Activated CD4-positive, alpha-beta T cell treated with anti-CD3 and anti-CD28 coated beads, Interleukin-2, amount 10 ng/mL, durations not matched to agents 24 days and 14 days (primary cell): ENCODE measurements around the gene CHST13. TPM values are rescaled to one million over a fixed set of nuclear protein-coding genes. Genes with fewer than 3 reads are reported as not detected.
"Not testable (repeated sequence)": the region's sequence is repeated elsewhere in the genome, so short reads cannot be mapped to it uniquely, and the experiment has no call there.

Experiments
- DNase-seq: peaks from one replicate; pipeline ENCODE4 v3.0.0; 2022
- H3K27ac Mint-ChIP-seq: one replicate; pipeline ENCODE4 v1.8.0; 2022; ENCODE audit warnings: mild to moderate bottlenecking, mixed read lengths
- H3K27me3 Mint-ChIP-seq: one replicate; pipeline ENCODE4 v1.8.0; 2022; ENCODE audit warnings: mixed read lengths
- H3K36me3 Mint-ChIP-seq: one replicate; pipeline ENCODE4 v1.8.0; 2022; ENCODE audit warnings: low read depth, mild to moderate bottlenecking, mixed read lengths
- H3K4me1 Mint-ChIP-seq: one replicate; pipeline ENCODE4 v1.8.0; 2021; ENCODE audit warnings: mixed read lengths
- H3K4me3 Mint-ChIP-seq: one replicate; pipeline ENCODE4 v1.8.0; 2022; ENCODE audit warnings: mild to moderate bottlenecking, moderate library complexity, mixed read lengths
- H3K9me3 Mint-ChIP-seq: one replicate; pipeline ENCODE4 v1.8.0; 2021; ENCODE audit warnings: mixed read lengths
- intact Hi-C: fragments of 100-400 bp; cut with micrococcal nuclease; formaldehyde crosslinking; loops from one replicate; pipeline ENCODE4 v1.15.1; 2023
- total RNA-seq: library from RNA; stranded (reverse); gene quantifications from 2 replicates; pipeline ENCODE4 v1.2.3, GENCODE V29; 2022

CHST13 gene
- total RNA-seq, 1 donor from 2014 or later: not detected

GRCh38 chr3:126529585-126530170 is 5.7 kb downstream of the CHST13 start:
- Mint-ChIP-seq H3K9me3 (no peaks in the 10 kb centered on the region), H3K4me1 (peaks cover 2% of the 10 kb centered on the region), H3K4me3 (no peak overlapping the region), H3K27ac (no peak overlapping the region), H3K27me3 (peaks cover 17% of the 10 kb centered on the region), H3K36me3 (no peaks in the 10 kb centered on the region)
- no peak for DNase-seq
- intact Hi-C loops: no loop called here

- peaks cover 15% of the 10 kb centered on the region for H3K27me3 Mint-ChIP-seq
- no peaks in the 10 kb centered on the region for H3K36me3 Mint-ChIP-seq
- no peak for DNase-seq
- intact Hi-C loops: no loop called here
- H3K9me3 Mint-ChIP-seq: no peaks in the 10 kb centered on the region
- no peak overlapping the region for H3K4me3 Mint-ChIP-seq
- H3K4me1 Mint-ChIP-seq: peaks cover 2% of the 10 kb centered on the region
- no peak overlapping the region for H3K27ac Mint-ChIP-seq
Observed at GRCh38 chr3:126530171-126531050, 6.5 kb downstream of the CHST13 start.

- no peak overlapping the region for H3K27ac Mint-ChIP-seq
- peaks cover 15% of the 10 kb centered on the region for H3K27me3 Mint-ChIP-seq
- no peak overlapping the region for H3K4me3 Mint-ChIP-seq
- no peak for DNase-seq
- intact Hi-C loops: no loop called here
- H3K9me3 Mint-ChIP-seq: no peaks in the 10 kb centered on the region
- H3K4me1 Mint-ChIP-seq: peaks cover 2% of the 10 kb centered on the region
- H3K36me3 Mint-ChIP-seq: no peaks in the 10 kb centered on the region
Observed at GRCh38 chr3:126531051-126531330, 7.0 kb downstream of the CHST13 start.

DNA sequence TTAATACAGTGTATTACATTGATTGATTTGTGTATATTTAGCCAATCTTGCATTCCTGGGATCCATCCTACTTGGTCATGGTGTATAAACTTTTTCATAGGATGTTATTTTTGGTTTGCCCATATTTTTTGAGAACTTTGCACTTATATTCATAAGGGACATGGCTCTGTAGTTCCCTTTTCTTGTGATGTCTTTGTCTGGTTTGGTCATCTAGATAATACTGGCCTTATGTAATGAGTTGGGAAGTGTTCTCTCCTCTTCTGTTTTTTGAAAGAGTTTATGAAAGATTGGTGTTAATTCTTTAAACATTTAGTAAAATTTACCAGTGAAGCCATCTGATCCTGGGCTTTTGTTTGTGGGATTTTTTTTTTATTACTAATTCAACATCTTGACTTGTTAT is 9.6 kb downstream of the CHST13 start:
- peaks cover 15% of the 10 kb centered on the region for H3K27me3 Mint-ChIP-seq
- no peak overlapping the region for H3K27ac Mint-ChIP-seq
- H3K36me3 Mint-ChIP-seq: no peaks in the 10 kb centered on the region
- DNase-seq: no peak
- H3K4me3 Mint-ChIP-seq: no peak overlapping the region
- H3K4me1 Mint-ChIP-seq: peaks cover 2% of the 10 kb centered on the region
- intact Hi-C loops: no loop called here
- no peaks in the 10 kb centered on the region for H3K9me3 Mint-ChIP-seq

DNA sequence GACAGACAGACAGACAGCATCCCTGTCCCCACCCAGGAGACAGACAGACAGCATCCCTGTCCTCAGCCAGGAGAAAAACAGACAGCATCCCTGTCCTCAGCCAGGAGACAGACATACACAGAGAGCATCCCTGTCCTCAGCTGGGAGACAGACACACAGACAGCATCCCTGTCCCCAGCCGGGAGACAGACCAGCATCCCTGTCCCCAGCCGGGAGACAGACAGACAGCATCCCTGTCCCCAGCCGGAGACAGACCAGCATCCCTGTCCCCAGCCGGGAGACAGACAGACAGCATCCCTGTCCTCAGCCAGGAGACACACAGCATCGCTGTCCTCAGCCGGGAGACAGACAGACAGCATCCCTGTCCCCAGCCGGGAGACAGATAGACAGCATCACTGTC is 10.8 kb downstream of the CHST13 start:
- H3K9me3 Mint-ChIP-seq, H3K36me3 Mint-ChIP-seq, H3K27ac Mint-ChIP-seq, H3K4me1 Mint-ChIP-seq, DNase-seq, H3K4me3 Mint-ChIP-seq, intact Hi-C loops: not testable (repeated sequence)
- peaks cover 15% of the 10 kb centered on the region for H3K27me3 Mint-ChIP-seq

DNA sequence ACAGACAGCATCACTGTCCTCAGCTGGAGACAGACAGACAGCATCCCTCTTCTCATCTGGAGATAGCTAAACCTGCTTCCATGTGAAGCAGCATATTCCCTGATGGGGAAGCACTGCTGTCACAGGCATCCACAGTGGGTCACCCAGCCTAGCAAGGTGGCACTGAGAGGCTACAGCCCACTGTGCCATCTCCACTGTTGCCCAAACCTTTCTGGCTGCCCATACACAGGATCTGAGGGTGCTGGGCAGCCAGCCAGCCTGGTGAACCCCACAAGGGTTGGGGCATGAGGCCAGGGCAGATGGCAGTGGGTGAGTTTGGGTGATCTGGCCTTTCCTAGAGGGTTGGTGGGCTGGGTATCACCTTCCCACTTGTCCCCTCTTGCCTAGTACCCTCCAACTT is 11.7 kb downstream of the CHST13 start:
- intact Hi-C loops: no loop called here
- H3K4me3 Mint-ChIP-seq: no peak overlapping the region

GRCh38 chr3:126536126-126536525 is 12.2 kb downstream of the CHST13 start:
- no peak for DNase-seq
- Mint-ChIP-seq H3K27me3 (peaks cover 15% of the 10 kb centered on the region), H3K36me3 (no peaks in the 10 kb centered on the region), H3K27ac (no peak overlapping the region), H3K4me3 (no peak overlapping the region), H3K9me3 (no peaks in the 10 kb centered on the region), H3K4me1 (no peaks in the 10 kb centered on the region)
- intact Hi-C loops: no loop called here

More for the DNA sequence above, 11.7 kb downstream of the CHST13 start:
- Mint-ChIP-seq H3K9me3 (no peaks in the 10 kb centered on the region), H3K27me3 (peaks cover 15% of the 10 kb centered on the region), H3K27ac (no peak overlapping the region), H3K36me3 (no peaks in the 10 kb centered on the region), H3K4me1 (no peaks in the 10 kb centered on the region)
- DNase-seq: no peak

- no peaks in the 10 kb centered on the region for H3K4me1 Mint-ChIP-seq
- no peaks in the 10 kb centered on the region for H3K36me3 Mint-ChIP-seq
- DNase-seq: no peak
- peaks cover 11% of the 10 kb centered on the region for H3K27me3 Mint-ChIP-seq
- H3K4me3 Mint-ChIP-seq: no peak overlapping the region
- intact Hi-C loops: no loop called here
- H3K9me3 Mint-ChIP-seq: no peaks in the 10 kb centered on the region
- no peak overlapping the region for H3K27ac Mint-ChIP-seq
Observed at GRCh38 chr3:126537116-126537729, 13.3 kb downstream of the CHST13 start.

- no peak overlapping the region for H3K4me3 Mint-ChIP-seq
Observed at GRCh38 chr3:126537730-126538281, 13.9 kb downstream of the CHST13 start.

DNA sequence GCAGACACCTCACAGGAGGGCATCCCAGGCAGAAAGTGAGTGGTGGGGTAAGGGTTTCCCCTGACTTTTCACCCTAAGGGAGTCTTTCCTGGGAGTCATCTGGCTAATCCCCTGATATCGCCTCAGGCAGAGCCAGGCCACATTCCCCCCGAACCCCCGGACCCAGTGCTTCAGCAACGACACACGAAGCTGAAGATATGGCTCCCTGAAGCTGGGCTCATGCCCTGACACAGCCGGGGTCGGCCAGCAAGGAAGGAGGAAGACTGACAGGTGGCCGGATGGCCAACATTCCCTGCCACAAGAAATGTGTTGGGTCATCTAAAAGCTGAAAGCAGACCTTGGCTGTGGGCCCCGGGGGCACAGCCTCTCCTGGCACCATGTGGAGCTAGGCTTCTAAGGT is 14.4 kb downstream of the CHST13 start:
- H3K4me1 Mint-ChIP-seq: no peaks in the 10 kb centered on the region
- H3K27me3 Mint-ChIP-seq: peaks cover 7% of the 10 kb centered on the region
- H3K4me3 Mint-ChIP-seq: no peak overlapping the region
- DNase-seq: no peak
- no peaks in the 10 kb centered on the region for H3K9me3 Mint-ChIP-seq
- H3K36me3 Mint-ChIP-seq: no peaks in the 10 kb centered on the region
- H3K27ac Mint-ChIP-seq: no peak overlapping the region
- intact Hi-C loops: no loop called here

More at GRCh38 chr3:126537730-126538281, 13.9 kb downstream of the CHST13 start:
- Mint-ChIP-seq H3K27ac (no peak overlapping the region), H3K27me3 (peaks cover 7% of the 10 kb centered on the region), H3K9me3 (no peaks in the 10 kb centered on the region), H3K4me1 (no peaks in the 10 kb centered on the region), H3K36me3 (no peaks in the 10 kb centered on the region)
- intact Hi-C loops: no loop called here
- DNase-seq: no peak

DNA sequence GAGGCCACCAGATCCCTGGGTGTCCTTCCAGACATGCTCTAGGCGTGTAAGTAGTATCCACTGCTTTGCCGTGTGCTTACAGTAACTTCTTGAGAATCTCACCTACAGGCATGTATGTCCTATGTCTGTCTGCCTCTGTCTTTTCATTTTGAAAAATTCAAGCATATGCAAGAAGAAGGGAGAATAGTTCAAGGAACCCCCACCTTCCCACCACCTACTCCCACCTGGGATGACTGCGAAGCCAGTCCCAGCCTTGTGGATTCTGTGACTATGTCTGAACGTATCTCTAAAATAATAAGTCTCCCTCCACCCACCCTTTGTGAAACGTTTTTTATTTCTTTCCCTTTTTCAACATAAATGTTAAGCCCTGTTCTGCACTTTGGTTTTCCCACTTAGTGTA is 15.0 kb downstream of the CHST13 start:
- H3K4me3 Mint-ChIP-seq: no peak overlapping the region
- no peaks in the 10 kb centered on the region for H3K4me1 Mint-ChIP-seq
- no peaks in the 10 kb centered on the region for H3K36me3 Mint-ChIP-seq
- DNase-seq: no peak
- peaks cover 2% of the 10 kb centered on the region for H3K27me3 Mint-ChIP-seq
- intact Hi-C loops: no loop called here
- no peak overlapping the region for H3K27ac Mint-ChIP-seq
- H3K9me3 Mint-ChIP-seq: no peaks in the 10 kb centered on the region

DNA sequence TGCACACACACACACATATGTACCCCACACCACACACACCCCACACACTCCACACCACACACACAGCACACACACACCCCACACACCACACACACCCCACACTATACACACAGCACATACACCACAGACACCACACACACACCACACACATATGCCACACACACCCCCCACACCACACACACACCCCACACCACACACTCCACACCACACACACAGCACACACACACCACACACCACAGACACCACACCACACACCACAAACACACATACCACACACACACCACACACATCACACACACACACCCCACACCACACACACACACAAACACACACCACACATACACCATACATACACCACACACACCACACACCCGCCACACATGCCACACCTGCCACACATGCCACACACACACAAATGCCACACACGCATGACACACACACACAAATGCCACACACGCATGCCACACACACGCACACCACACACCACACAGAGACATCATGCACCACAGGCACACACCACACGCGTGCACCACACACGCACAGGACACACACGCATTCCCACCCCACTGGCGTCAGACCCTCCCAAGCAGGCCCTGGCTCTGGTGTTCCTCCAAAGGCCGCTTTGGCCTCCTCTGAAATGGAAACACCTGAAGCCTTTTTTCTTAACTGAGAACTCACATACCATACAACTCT is 15.7 kb downstream of the CHST13 start:
- H3K9me3 Mint-ChIP-seq: no peaks in the 10 kb centered on the region
- intact Hi-C loops: no loop called here
- H3K27ac Mint-ChIP-seq: no peak overlapping the region
- no peaks in the 10 kb centered on the region for H3K36me3 Mint-ChIP-seq
- H3K4me3 Mint-ChIP-seq: no peak overlapping the region
- no peak for DNase-seq
- no peaks in the 10 kb centered on the region for H3K4me1 Mint-ChIP-seq
- H3K27me3 Mint-ChIP-seq: no peaks in the 10 kb centered on the region

GRCh38 chr3:126540342-126540849 is 16.4 kb downstream of the CHST13 start:
- no peak overlapping the region for H3K4me3 Mint-ChIP-seq
- H3K4me1 Mint-ChIP-seq: no peaks in the 10 kb centered on the region
- no peak overlapping the region for H3K27ac Mint-ChIP-seq
- no peaks in the 10 kb centered on the region for H3K9me3 Mint-ChIP-seq
- H3K27me3 Mint-ChIP-seq: no peaks in the 10 kb centered on the region
- intact Hi-C loops: no loop called here
- no peaks in the 10 kb centered on the region for H3K36me3 Mint-ChIP-seq
- DNase-seq: no peak
